SH-SY5Y (cell line): ENCODE results near the gene DAB1.

Experiments
- GATA2 ChIP-seq: IDR thresholded peaks from 2 replicates; pipeline ENCODE4 v1.6.1; 2011; ENCODE audit warnings: mild to moderate bottlenecking, low read depth, low read length
- GATA3 ChIP-seq: IDR thresholded peaks from 2 replicates; pipeline ENCODE4 v1.6.1; 2011; ENCODE audit warnings: low read depth, mild to moderate bottlenecking, low read length, moderate library complexity

Gene DAB1

GRCh38 chr1:57156907-57157306 is 267.0 kb downstream of the DAB1 start:
- TF ChIP-seq GATA3: no peak
- no peak for TF ChIP-seq GATA2

GRCh38 chr1:57146100-57146499 is 277.8 kb downstream of the DAB1 start:
- TF ChIP-seq GATA2: no peak
- no peak for TF ChIP-seq GATA3

- TF ChIP-seq GATA3 (no peak), GATA2 (no peak)
Observed at GRCh38 chr1:57142999-57143398, 280.9 kb downstream of the DAB1 start.

- TF ChIP-seq GATA2 (no peak), GATA3 (no peak)
Observed at GRCh38 chr1:57142169-57142568, 281.7 kb downstream of the DAB1 start.

- TF ChIP-seq GATA3: no peak
- no peak for TF ChIP-seq GATA2
Observed at GRCh38 chr1:57138432-57139078, 285.3 kb downstream of the DAB1 start.

GRCh38 chr1:57137980-57138379 is 285.9 kb downstream of the DAB1 start:
- TF ChIP-seq GATA3 (no peak), GATA2 (no peak)

GRCh38 chr1:57134803-57135202 is 289.1 kb downstream of the DAB1 start:
- TF ChIP-seq GATA2: no peak
- no peak for TF ChIP-seq GATA3

- no peak for TF ChIP-seq GATA2
- TF ChIP-seq GATA3: no peak
Observed at GRCh38 chr1:57133686-57134085, 290.2 kb downstream of the DAB1 start.

GRCh38 chr1:57132993-57133622 is 290.8 kb downstream of the DAB1 start:
- TF ChIP-seq GATA3: no peak

- no peak for TF ChIP-seq GATA3
- TF ChIP-seq GATA2: no peak
Observed at GRCh38 chr1:57131701-57132394, 292.0 kb downstream of the DAB1 start.

GRCh38 chr1:57131257-57131656 is 292.6 kb downstream of the DAB1 start:
- TF ChIP-seq GATA3 (no peak), GATA2 (no peak)

- TF ChIP-seq GATA2: no peak
Observed at GRCh38 chr1:57129865-57130264, 294.0 kb downstream of the DAB1 start.

GRCh38 chr1:57127976-57128375 is 295.9 kb downstream of the DAB1 start:
- no peak for TF ChIP-seq GATA2
- no peak for TF ChIP-seq GATA3

GRCh38 chr1:57124768-57125446 is 299.0 kb downstream of the DAB1 start:
- TF ChIP-seq GATA3 (no peak), GATA2 (no peak)
